Uterus (tissue), 2 donors: ENCODE results near the gene TRIO.

Experiments used
- CTCF ChIP-seq, 4 experiments: fragments of 200-600 bp in 2 of 4; fragments of 450-650 bp in 2 of 4; sonication (generic) in 2 of 4; IDR thresholded peaks; one replicate each; pipeline ENCODE4 v1.5.1; 2016 to 2019; ENCODE audit warnings: antibody characterized with exemption in 4 of 4, mild to moderate bottlenecking in 2 of 4, moderate library complexity in 1 of 4
- POLR2A ChIP-seq, 2 donors: fragments of 450-650 bp; IDR thresholded peaks; one replicate each; pipeline ENCODE4 v1.6.1; 2016; ENCODE audit warnings: antibody characterized with exemption in 2 of 2, mild to moderate bottlenecking in 1 of 2, moderate library complexity in 1 of 2

- TF ChIP-seq CTCF (IDR thresholded peaks at IDR 0.05) (no peak), POLR2A (IDR thresholded peaks at IDR 0.05) (no peak)
Observed at GRCh38 chr5:14226554-14226953, 83.4 kb downstream of the TRIO start.
